Measurements from ENCODE around the gene PARL. TPM values are rescaled to one million over a fixed set of nuclear protein-coding genes. Genes with fewer than 3 reads are reported as not detected.

The PARL gene
- total RNA-seq, 1 donor from 2014 or later = 70.5 TPM

GRCh38 chr3:183799461-183799860 lies 85.2 kb downstream of the PARL start:
- no peaks in the 10 kb centered on the region for H3K36me3 ChIP-seq
- no peak overlapping the region for H3K9ac ChIP-seq
- H3K27ac ChIP-seq = no peak overlapping the region
- H3K27ac Mint-ChIP-seq = no peak overlapping the region
- no peaks in the 10 kb centered on the region for H3K4me1 Mint-ChIP-seq
- no peaks in the 10 kb centered on the region for H3K79me2 ChIP-seq (ENCODE audit: low read depth)
- H4K20me1 ChIP-seq (ENCODE audit: low read depth) = no peaks in the 10 kb centered on the region
- TF ChIP-seq CTCF (IDR thresholded peaks at IDR 0.05) (no peak), EZH2phosphoT487 (IDR thresholded peaks at IDR 0.05) (no peak), EZH2 (IDR thresholded peaks at IDR 0.05) (no peak)
- H3K4me3 ChIP-seq = no peak overlapping the region
- no peak overlapping the region for H3K4me2 ChIP-seq
- no peak for DNase-seq (ENCODE audit: low spot score)
- no peaks in the 10 kb centered on the region for H3K9me3 ChIP-seq (ENCODE audit: low read depth)
- peaks cover 40% of the 10 kb centered on the region for H3K36me3 Mint-ChIP-seq
- H3K9me3 Mint-ChIP-seq = no peaks in the 10 kb centered on the region
- no peaks in the 10 kb centered on the region for H3K4me1 ChIP-seq
- no peak overlapping the region for H3K4me3 Mint-ChIP-seq
- no peaks in the 10 kb centered on the region for H3K27me3 ChIP-seq
- no peaks in the 10 kb centered on the region for H3F3A ChIP-seq (ENCODE audit: low read depth)
- H2AFZ ChIP-seq (replicated peaks) = no peak overlapping the region
- H3K27me3 Mint-ChIP-seq (ENCODE audit: insufficient read depth, low read depth) = no peaks in the 10 kb centered on the region

GRCh38 chr3:183797996-183798395 lies 86.7 kb downstream of the PARL start:
- no peak overlapping the region for H3K4me2 ChIP-seq
- H3K4me3 ChIP-seq = no peak overlapping the region
- H3K27me3 ChIP-seq = no peaks in the 10 kb centered on the region
- no peak for TF ChIP-seq EZH2phosphoT487 (IDR thresholded peaks at IDR 0.05)
- no peak for TF ChIP-seq EZH2 (IDR thresholded peaks at IDR 0.05)
- TF ChIP-seq CTCF (IDR thresholded peaks at IDR 0.05) = no peak
- no peaks in the 10 kb centered on the region for H3K9me3 Mint-ChIP-seq
- H3K4me1 ChIP-seq = no peaks in the 10 kb centered on the region
- no peaks in the 10 kb centered on the region for H3K36me3 ChIP-seq
- H3K4me1 Mint-ChIP-seq = no peaks in the 10 kb centered on the region
- peaks cover 41% of the 10 kb centered on the region for H3K36me3 Mint-ChIP-seq
- no peak overlapping the region for H2AFZ ChIP-seq (replicated peaks)
- no peaks in the 10 kb centered on the region for H3K27me3 Mint-ChIP-seq (ENCODE audit: insufficient read depth, low read depth)
- H3F3A ChIP-seq (ENCODE audit: low read depth) = no peaks in the 10 kb centered on the region
- H3K27ac ChIP-seq = no peak overlapping the region
- H3K27ac Mint-ChIP-seq = no peak overlapping the region
- H3K9ac ChIP-seq = no peak overlapping the region
- peak overlapping the region; percentile 24 for H3K4me3 Mint-ChIP-seq
- no peaks in the 10 kb centered on the region for H3K79me2 ChIP-seq (ENCODE audit: low read depth)
- no peaks in the 10 kb centered on the region for H4K20me1 ChIP-seq (ENCODE audit: low read depth)
- DNase-seq (ENCODE audit: low spot score) = no peak
- no peaks in the 10 kb centered on the region for H3K9me3 ChIP-seq (ENCODE audit: low read depth)

GRCh38 chr3:183796372-183796771 lies 88.3 kb downstream of the PARL start:
- H3K27me3 ChIP-seq = no peaks in the 10 kb centered on the region
- no peak overlapping the region for H3K4me3 ChIP-seq
- H3K36me3 ChIP-seq = peaks cover 4% of the 10 kb centered on the region
- H3K27me3 Mint-ChIP-seq (ENCODE audit: insufficient read depth, low read depth) = no peaks in the 10 kb centered on the region
- no peaks in the 10 kb centered on the region for H3K9me3 ChIP-seq (ENCODE audit: low read depth)
- no peaks in the 10 kb centered on the region for H3K4me1 Mint-ChIP-seq
- no peak for DNase-seq (ENCODE audit: low spot score)
- H2AFZ ChIP-seq (replicated peaks) = no peak overlapping the region
- H3K36me3 Mint-ChIP-seq = peaks cover 36% of the 10 kb centered on the region
- no peak overlapping the region for H3K4me2 ChIP-seq
- TF ChIP-seq CTCF (IDR thresholded peaks at IDR 0.05) = no peak
- no peak for TF ChIP-seq EZH2phosphoT487 (IDR thresholded peaks at IDR 0.05)
- no peak for TF ChIP-seq EZH2 (IDR thresholded peaks at IDR 0.05)
- no peak overlapping the region for H3K4me3 Mint-ChIP-seq
- H3K27ac ChIP-seq = no peak overlapping the region
- no peak overlapping the region for H3K9ac ChIP-seq
- H3K9me3 Mint-ChIP-seq = no peaks in the 10 kb centered on the region
- no peaks in the 10 kb centered on the region for H3F3A ChIP-seq (ENCODE audit: low read depth)
- no peaks in the 10 kb centered on the region for H4K20me1 ChIP-seq (ENCODE audit: low read depth)
- no peaks in the 10 kb centered on the region for H3K79me2 ChIP-seq (ENCODE audit: low read depth)
- no peak overlapping the region for H3K27ac Mint-ChIP-seq
- H3K4me1 ChIP-seq = no peaks in the 10 kb centered on the region

Measured in neural progenitor cell (in vitro differentiated cells).